ENCODE measurements around the gene DDX52.

DNA sequence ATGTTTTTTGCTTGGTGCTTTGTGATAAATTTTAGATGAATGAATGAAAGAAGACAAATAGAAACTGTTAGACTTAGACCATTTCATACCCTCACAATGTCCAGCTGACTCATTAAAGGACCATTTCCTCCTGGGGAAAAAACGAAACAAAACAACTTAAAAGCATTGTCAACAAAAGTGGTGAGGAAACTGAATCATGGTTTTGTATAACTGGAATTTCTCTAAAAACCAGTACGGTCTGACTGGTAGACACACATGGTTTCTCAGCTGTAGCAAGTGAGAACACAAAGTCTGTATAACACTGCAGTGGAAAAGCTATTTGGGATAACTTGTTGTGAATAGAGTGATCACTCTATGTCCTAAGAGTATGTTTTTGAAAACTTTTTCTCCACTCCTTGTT, 5.3 kb upstream of the DDX52 start:
- no peak for TF ChIP-seq POLR2AphosphoS5 (IDR thresholded peaks at IDR 0.05; ENCODE audit: borderline replicate concordance, low read depth, low read length)
- TF ChIP-seq EZH2 (IDR thresholded peaks at IDR 0.05), result no peak
- no peak for TF ChIP-seq FOXP2 (optimal IDR thresholded peaks at IDR 0.05; ENCODE audit: control extremely low read depth, extremely low read length, insufficient read depth)

Measured in SK-N-MC (cell line).